ENCODE results near the gene IL3.
A peak's percentile ranks its signal among the peaks of the same experiment; 100 is the strongest.

IL3 gene, protein sequence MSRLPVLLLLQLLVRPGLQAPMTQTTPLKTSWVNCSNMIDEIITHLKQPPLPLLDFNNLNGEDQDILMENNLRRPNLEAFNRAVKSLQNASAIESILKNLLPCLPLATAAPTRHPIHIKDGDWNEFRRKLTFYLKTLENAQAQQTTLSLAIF

DNA sequence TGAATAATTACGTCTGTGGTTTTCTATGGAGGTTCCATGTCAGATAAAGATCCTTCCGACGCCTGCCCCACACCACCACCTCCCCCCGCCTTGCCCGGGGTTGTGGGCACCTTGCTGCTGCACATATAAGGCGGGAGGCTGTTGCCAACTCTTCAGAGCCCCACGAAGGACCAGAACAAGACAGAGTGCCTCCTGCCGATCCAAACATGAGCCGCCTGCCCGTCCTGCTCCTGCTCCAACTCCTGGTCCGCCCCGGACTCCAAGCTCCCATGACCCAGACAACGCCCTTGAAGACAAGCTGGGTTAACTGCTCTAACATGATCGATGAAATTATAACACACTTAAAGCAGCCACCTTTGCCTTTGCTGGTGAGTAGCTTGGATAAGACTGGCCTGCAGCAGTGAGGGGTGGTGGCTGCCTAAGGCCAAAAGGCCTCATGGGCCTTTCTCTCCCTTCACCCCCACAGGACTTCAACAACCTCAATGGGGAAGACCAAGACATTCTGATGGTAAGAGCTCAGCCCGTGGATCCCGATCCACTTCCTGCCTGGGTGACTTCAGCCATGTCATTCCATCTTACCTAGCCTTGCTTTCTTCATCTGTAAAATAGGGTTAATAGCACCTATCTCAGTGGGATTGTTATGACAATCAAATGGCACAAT, at the start of gene IL3:
IL3 (plus strand) TSS at position 155 of the 661 bp plus-strand sequence; CDS start at position 207, 52 bp downstream.
- no peak within 1 kb of the TSS for H3K27ac ChIP-seq (ENCODE audit: poor library complexity, severe bottlenecking)
- H3K36me3 ChIP-seq (ENCODE audit: low read depth) = no peaks in the 10 kb centered on the region
- ATAC-seq (ENCODE audit: low read depth) (no peak), DNase-seq (ENCODE audit: low spot score) (peak; percentile 56)
- no peaks in the 10 kb centered on the region for H3K4me1 ChIP-seq (ENCODE audit: insufficient read depth, poor library complexity, severe bottlenecking)
- no peak within 1 kb of the TSS for H3K4me3 ChIP-seq (ENCODE audit: severe bottlenecking)
- no peaks in the 10 kb centered on the region for H3K27me3 ChIP-seq (ENCODE audit: insufficient read depth, poor library complexity, severe bottlenecking)
- TF ChIP-seq, protein P1, sequence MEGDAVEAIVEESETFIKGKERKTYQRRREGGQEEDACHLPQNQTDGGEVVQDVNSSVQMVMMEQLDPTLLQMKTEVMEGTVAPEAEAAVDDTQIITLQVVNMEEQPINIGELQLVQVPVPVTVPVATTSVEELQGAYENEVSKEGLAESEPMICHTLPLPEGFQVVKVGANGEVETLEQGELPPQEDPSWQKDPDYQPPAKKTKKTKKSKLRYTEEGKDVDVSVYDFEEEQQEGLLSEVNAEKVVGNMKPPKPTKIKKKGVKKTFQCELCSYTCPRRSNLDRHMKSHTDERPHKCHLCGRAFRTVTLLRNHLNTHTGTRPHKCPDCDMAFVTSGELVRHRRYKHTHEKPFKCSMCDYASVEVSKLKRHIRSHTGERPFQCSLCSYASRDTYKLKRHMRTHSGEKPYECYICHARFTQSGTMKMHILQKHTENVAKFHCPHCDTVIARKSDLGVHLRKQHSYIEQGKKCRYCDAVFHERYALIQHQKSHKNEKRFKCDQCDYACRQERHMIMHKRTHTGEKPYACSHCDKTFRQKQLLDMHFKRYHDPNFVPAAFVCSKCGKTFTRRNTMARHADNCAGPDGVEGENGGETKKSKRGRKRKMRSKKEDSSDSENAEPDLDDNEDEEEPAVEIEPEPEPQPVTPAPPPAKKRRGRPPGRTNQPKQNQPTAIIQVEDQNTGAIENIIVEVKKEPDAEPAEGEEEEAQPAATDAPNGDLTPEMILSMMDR (IDR thresholded peaks at IDR 0.05; ENCODE audit: poor library complexity, severe bottlenecking) = no peak
- no peaks in the 10 kb centered on the region for H3K9me3 ChIP-seq (ENCODE audit: severe bottlenecking)

DNA sequence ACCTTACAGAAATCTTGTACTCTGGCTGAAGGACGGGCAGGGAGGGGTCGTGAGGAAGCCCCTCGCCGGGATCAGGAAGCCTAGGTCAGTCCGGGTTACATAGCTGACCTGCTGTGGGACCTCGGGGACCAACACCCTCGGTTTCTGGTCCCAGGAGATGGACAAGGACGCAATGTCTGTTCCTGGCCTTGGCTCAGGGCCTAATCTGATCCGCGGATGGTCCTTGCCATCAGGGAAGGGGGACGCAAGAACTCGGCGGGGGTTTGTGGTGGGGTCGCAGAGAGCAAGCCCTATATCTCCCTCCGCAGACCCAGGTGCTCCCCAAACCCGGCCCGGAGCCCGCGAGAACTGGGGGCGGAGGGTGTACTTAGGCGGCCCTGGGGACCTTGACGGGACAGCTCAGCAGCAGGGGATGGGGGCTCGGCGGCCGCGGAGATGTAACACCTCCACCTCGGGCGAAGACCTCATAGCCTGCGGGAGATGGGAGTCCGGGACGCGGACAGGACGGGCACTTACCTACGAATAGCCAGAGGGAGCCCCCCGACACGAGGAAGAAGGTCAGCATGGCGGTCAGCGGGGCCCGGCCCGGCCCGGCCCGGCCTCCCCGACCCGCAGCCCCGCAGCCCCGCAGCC, 49.4 kb upstream of the IL3 start:
- H3K4me3 ChIP-seq (ENCODE audit: severe bottlenecking) = peak overlapping the region; percentile 34
- H3K36me3 ChIP-seq (ENCODE audit: low read depth) = no peaks in the 10 kb centered on the region
- DNase-seq (ENCODE audit: low spot score) = peak; percentile 70
- H3K4me1 ChIP-seq (ENCODE audit: insufficient read depth, poor library complexity, severe bottlenecking) = no peaks in the 10 kb centered on the region
- H3K9me3 ChIP-seq (ENCODE audit: severe bottlenecking) = no peaks in the 10 kb centered on the region
- ATAC-seq (ENCODE audit: low read depth) = no peak
- peaks cover 8% of the 10 kb centered on the region for H3K27me3 ChIP-seq (ENCODE audit: insufficient read depth, poor library complexity, severe bottlenecking)
- no peak overlapping the region for H3K27ac ChIP-seq (ENCODE audit: poor library complexity, severe bottlenecking)
- TF ChIP-seq, protein P1 (IDR thresholded peaks at IDR 0.05; ENCODE audit: poor library complexity, severe bottlenecking) = no peak

DNA sequence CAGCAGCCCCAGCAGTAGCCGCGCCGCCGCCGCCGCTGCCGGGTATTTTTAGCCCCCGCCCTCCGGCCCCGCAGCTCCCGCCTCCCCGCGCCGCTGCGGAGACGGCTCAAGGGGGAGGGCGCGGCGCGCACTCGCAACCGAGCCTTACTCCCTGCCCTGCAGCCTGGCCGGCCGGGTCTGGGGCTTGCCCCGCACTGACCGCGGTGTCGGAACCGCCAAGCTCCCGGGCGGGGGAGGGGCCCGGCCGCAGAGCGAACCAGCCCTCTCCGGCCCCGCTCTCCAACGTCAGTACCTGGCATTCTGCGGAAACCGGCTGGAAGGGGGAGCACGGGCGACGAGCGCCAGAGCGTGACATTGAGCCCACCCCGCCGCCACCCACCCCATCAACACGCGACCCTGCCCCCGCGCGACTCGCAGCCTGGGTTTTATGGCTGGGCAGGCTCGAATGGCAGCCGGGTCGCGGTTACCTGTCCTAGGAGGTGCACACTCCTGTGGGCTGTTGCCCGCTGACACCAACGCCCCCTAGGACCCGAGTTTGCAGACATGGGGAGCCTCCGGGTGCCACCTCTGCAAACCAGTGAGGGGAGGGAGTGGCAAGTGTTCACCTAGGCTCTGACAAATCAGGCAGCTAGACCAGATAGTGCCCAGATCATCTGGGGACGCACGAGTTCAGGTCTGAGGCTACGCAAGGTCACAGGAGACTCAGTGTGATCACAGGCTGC, 48.7 kb upstream of the IL3 start, which contains the start of gene ACSL6:
ACSL6 (minus strand) TSS at position 37 of the 722 bp plus-strand sequence. CDS start 105 bp downstream, outside the sequence.
- no peaks in the 10 kb centered on the region for H3K9me3 ChIP-seq (ENCODE audit: severe bottlenecking)
- H3K36me3 ChIP-seq (ENCODE audit: low read depth) = no peaks in the 10 kb centered on the region
- no peaks in the 10 kb centered on the region for H3K4me1 ChIP-seq (ENCODE audit: insufficient read depth, poor library complexity, severe bottlenecking)
- H3K4me3 ChIP-seq (ENCODE audit: severe bottlenecking) = peak within 1 kb of the TSS; percentile 34
- peaks cover 8% of the 10 kb centered on the region for H3K27me3 ChIP-seq (ENCODE audit: insufficient read depth, poor library complexity, severe bottlenecking)
- DNase-seq (ENCODE audit: low spot score) (peak; percentile 59), ATAC-seq (ENCODE audit: low read depth) (peak; percentile 26)
- TF ChIP-seq, protein P1 (IDR thresholded peaks at IDR 0.05; ENCODE audit: poor library complexity, severe bottlenecking) = no peak
- H3K27ac ChIP-seq (ENCODE audit: poor library complexity, severe bottlenecking) = no peak within 1 kb of the TSS

DNA sequence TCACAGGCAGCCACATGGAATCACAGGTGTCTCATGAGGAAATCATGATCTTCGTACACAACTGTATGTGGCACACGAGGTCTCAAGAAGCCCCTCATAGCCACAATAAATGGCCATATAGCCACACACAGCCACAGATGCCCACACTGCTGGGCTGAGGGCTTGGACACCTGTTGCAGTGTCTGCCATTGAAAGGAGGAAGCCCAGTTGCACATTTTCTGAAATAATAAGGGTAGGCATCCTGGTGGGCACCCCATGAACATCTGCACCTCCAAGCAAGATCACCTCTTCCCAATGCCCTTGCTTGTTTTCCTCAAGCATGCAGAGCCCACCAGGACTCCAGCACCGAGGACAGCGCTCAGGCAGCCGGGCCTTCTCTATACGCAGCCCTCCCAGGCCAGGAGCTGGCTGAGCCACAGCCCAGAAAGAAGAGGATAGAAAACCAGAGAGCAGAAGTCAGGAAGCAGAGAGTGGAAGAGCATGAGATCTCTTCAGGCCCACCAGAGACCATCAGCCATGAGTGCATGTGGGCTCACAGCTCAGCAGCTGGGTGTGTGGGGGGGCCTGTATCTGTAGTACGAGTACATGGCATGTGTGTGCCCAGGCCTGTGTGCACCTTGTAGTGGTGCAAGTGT, 48.0 kb upstream of the IL3 start:
- H3K4me3 ChIP-seq (ENCODE audit: severe bottlenecking) = no peak overlapping the region
- H3K9me3 ChIP-seq (ENCODE audit: severe bottlenecking) = no peaks in the 10 kb centered on the region
- peaks cover 8% of the 10 kb centered on the region for H3K27me3 ChIP-seq (ENCODE audit: insufficient read depth, poor library complexity, severe bottlenecking)
- no peaks in the 10 kb centered on the region for H3K36me3 ChIP-seq (ENCODE audit: low read depth)
- ATAC-seq (ENCODE audit: low read depth) (peak; percentile 41; the same call in 2 of the 3 replicates), DNase-seq (ENCODE audit: low spot score) (peak; percentile 75)
- TF ChIP-seq, protein P1 (IDR thresholded peaks at IDR 0.05; ENCODE audit: poor library complexity, severe bottlenecking) = no peak
- no peaks in the 10 kb centered on the region for H3K4me1 ChIP-seq (ENCODE audit: insufficient read depth, poor library complexity, severe bottlenecking)
- H3K27ac ChIP-seq (ENCODE audit: poor library complexity, severe bottlenecking) = no peak overlapping the region
